Endothelial cell of umbilical vein (primary cell): ENCODE measurements around the gene C10orf71. TPM values are rescaled to one million over a fixed set of nuclear protein-coding genes. Genes with fewer than 3 reads are reported as not detected.

Experiments used
- BruUV-seq: library from RNA; stranded (reverse); fragments of 400-500 nt; replicated peaks from 2 replicates; lab custom pipeline; 2021; lab: Mats Ljungman, UMichigan
- CTCF ChIA-PET: fragments of 300-600, 350-600 bp; sonication (Branson Sonifier 250); formaldehyde crosslinking; loops from one replicate; lab custom pipeline; 2021; ENCODE audit warnings: antibody characterized with exemption, inconsistent platforms; lab: Charles Lee
- POLR2A ChIA-PET: fragments of 300-600, 350-600 bp; sonication (Branson Sonifier 250); formaldehyde crosslinking; loops from one replicate; lab custom pipeline; 2021; ENCODE audit warnings: antibody characterized with exemption, inconsistent platforms; lab: Charles Lee
- DNase-seq: peaks from one replicate; pipeline ENCODE4 v3.0.0-alpha.2; 2011; ENCODE audit warnings: low read depth, low spot score
- FAIRE-seq: peaks from 2 replicates; lab custom pipeline; 2011; peaks lifted over from hg19 to GRCh38; lab: Jason Lieb, UNC
- H2AFZ ChIP-seq: 2 replicates; pipeline ENCODE4 v1.6.0; 2012; ENCODE audit warnings: low read depth, low read length, control low read depth, inconsistent platforms
- H3K27ac ChIP-seq: 2 replicates; pipeline ENCODE4 v1.5.1; 2011; ENCODE audit warnings: low read depth, mild to moderate bottlenecking, control low read depth, low read length, moderate library complexity; ENCODE audit not compliant: insufficient read depth
- H3K27me3 ChIP-seq, 2 experiments: 2 replicates each; pipeline versions ENCODE4 v1.6.0 to v1.6.1; 2011; ENCODE audit warnings: low read length in 2 of 2, mixed read lengths in 1 of 2; ENCODE audit not compliant: control insufficient read depth in 2 of 2, insufficient read depth in 2 of 2
- H3K36me3 ChIP-seq, 2 experiments: 2 replicates in 1 of 2; 3 replicates in 1 of 2; pipeline ENCODE4 v1.5.1; 2011; ENCODE audit warnings: low read length in 2 of 2, mild to moderate bottlenecking in 1 of 2, moderate library complexity in 1 of 2; ENCODE audit not compliant: control insufficient read depth in 2 of 2, insufficient read depth in 2 of 2; ENCODE audit errors: extremely low read depth in 1 of 2
- H3K4me1 ChIP-seq: 3 replicates; pipeline ENCODE4 v1.5.1; 2011; ENCODE audit warnings: mild to moderate bottlenecking, low read length; ENCODE audit not compliant: control insufficient read depth, insufficient read depth; ENCODE audit errors: extremely low read depth
- H3K4me2 ChIP-seq: 2 replicates; pipeline ENCODE4 v1.6.1; 2011; ENCODE audit warnings: low read length, control low read depth, mixed read lengths; ENCODE audit not compliant: insufficient read depth
- H3K4me3 ChIP-seq, 3 experiments: fragments of 200-600 bp in 1 of 3; sonication (generic), shearing (Covaris generic) in 1 of 3; replicated peaks in 1 of 3; 2 replicates each; pipeline ENCODE4 v1.5.1; 2011 to 2016; ENCODE audit warnings: control low read depth in 3 of 3, low read length in 3 of 3, mild to moderate bottlenecking in 2 of 3, inconsistent platforms in 1 of 3, low read depth in 1 of 3, moderate library complexity in 1 of 3; ENCODE audit not compliant: insufficient read depth in 1 of 3
- H3K79me2 ChIP-seq: 2 replicates; pipeline ENCODE4 v1.6.0; 2012; ENCODE audit warnings: low read length, inconsistent platforms; ENCODE audit not compliant: control insufficient read depth, insufficient read depth
- H3K9ac ChIP-seq: replicated peaks from 2 replicates; pipeline ENCODE3; 2011; ENCODE audit warnings: low read length, control low read depth; ENCODE audit not compliant: insufficient read depth; ENCODE audit errors: extremely low read depth
- H3K9me1 ChIP-seq: replicated peaks from 3 replicates; pipeline ENCODE4 v1.6.0; 2011; ENCODE audit warnings: mild to moderate bottlenecking, low read length; ENCODE audit not compliant: control insufficient read depth, insufficient read depth; ENCODE audit errors: extremely low read depth
- H3K9me3 ChIP-seq: replicated peaks from 2 replicates; pipeline ENCODE4 v1.5.1; 2012; ENCODE audit warnings: low read length, inconsistent platforms; ENCODE audit not compliant: control insufficient read depth, insufficient read depth
- H4K20me1 ChIP-seq: replicated peaks from 2 replicates; pipeline ENCODE3; 2011; ENCODE audit warnings: mild to moderate bottlenecking, low read length; ENCODE audit not compliant: control insufficient read depth, insufficient read depth; ENCODE audit errors: extremely low read depth
- EZH2 ChIP-seq: IDR thresholded peaks from 2 replicates; pipeline ENCODE4 v1.6.1; 2012; ENCODE audit warnings: borderline replicate concordance, low read depth, mild to moderate bottlenecking, moderate library complexity, low read length, inconsistent platforms; ENCODE audit not compliant: severe bottlenecking
- FOS ChIP-seq: IDR thresholded peaks from 2 replicates; pipeline ENCODE4 v1.6.1; 2011; ENCODE audit warnings: mild to moderate bottlenecking, low read length, moderate library complexity, borderline replicate concordance; ENCODE audit not compliant: insufficient read depth
- GATA2 ChIP-seq: IDR thresholded peaks from 2 replicates; pipeline ENCODE4 v1.7.0; 2011; ENCODE audit warnings: low read depth, mild to moderate bottlenecking, moderate library complexity, mixed read lengths, low read length; ENCODE audit not compliant: insufficient read length, insufficient read depth
- JUN ChIP-seq: IDR thresholded peaks from 2 replicates; pipeline ENCODE4 v1.6.1; 2011; ENCODE audit warnings: borderline replicate concordance, low read depth; ENCODE audit not compliant: insufficient read length, insufficient read depth
- MAX ChIP-seq: IDR thresholded peaks from 2 replicates; pipeline ENCODE4 v1.6.1; 2011; ENCODE audit not compliant: insufficient read depth, insufficient read length
- MYC ChIP-seq: IDR thresholded peaks from one replicate; pipeline ENCODE4 v1.6.1; 2011; ENCODE audit warnings: mild to moderate bottlenecking, low read depth, low read length
- POLR2A ChIP-seq: IDR thresholded peaks from 2 replicates; pipeline ENCODE4 v1.6.1; 2012; ENCODE audit warnings: low read depth, mild to moderate bottlenecking, control low read depth, low read length
- POLR2AphosphoS5 ChIP-seq: IDR thresholded peaks from 2 replicates; pipeline ENCODE4 v1.6.1; 2012; ENCODE audit warnings: low read depth, mild to moderate bottlenecking, control low read depth, low read length, moderate library complexity; ENCODE audit not compliant: insufficient read depth
- dilution Hi-C: fragments of 300-500 bp; cut with MboI; formaldehyde crosslinking; loops from one replicate; pipeline ENCODE4 v1.15.0; 2019; ENCODE audit warnings: low sequenced_read_pairs; ENCODE audit not compliant: extremely low pct_ligation_motif_present
- intact Hi-C: fragments of 100-400 bp; cut with micrococcal nuclease; formaldehyde crosslinking; loops from one replicate; pipeline ENCODE4 v1.10.0; 2022
- polyA plus RNA-seq, 4 experiments: library from polyadenylated mRNA; depleted of rRNA in 3 of 4; stranded (reverse) in 3 of 4; unstranded in 1 of 4; fragments of >200 nt; gene quantifications; 2 replicates each; pipeline versions ENCODE4 v1.2.1 to v1.2.3, GENCODE V29; 2011 to 2012; ENCODE audit warnings: missing spikeins in 1 of 4
- total RNA-seq: library from RNA; stranded (reverse); gene quantifications from 2 replicates; pipeline ENCODE4 v1.2.3, GENCODE V29; 2021
- TF ChIP-seq, protein P1 (sequence below), 2 donors: IDR thresholded peaks; 1 replicate in 1 of 2; 2 replicates in 1 of 2; pipeline ENCODE4 v1.5.1; 2011; ENCODE audit warnings: low read length in 2 of 2, mild to moderate bottlenecking in 2 of 2, moderate library complexity in 2 of 2, control low read depth in 1 of 2, inconsistent platforms in 1 of 2, low read depth in 1 of 2; ENCODE audit not compliant: insufficient read depth in 1 of 2; ENCODE audit errors: extremely low read depth in 1 of 2

The C10orf71 gene
- total and polyA plus RNA-seq, 2 donors (not counting 3 experiments of a cell fraction or from before 2014, with no cell fraction given), result not detected

- H3K4me3 ChIP-seq, result no peak overlapping the region
- H3K27ac ChIP-seq, result no peak overlapping the region
- no peaks in the 10 kb centered on the region for H3K36me3 ChIP-seq
- H4K20me1 ChIP-seq, result no peaks in the 10 kb centered on the region
- no TSS peak for BruUV-seq
- H3K9me3 ChIP-seq, result no peaks in the 10 kb centered on the region
- intact Hi-C loops (no loop called here), dilution Hi-C loops (no loop called here)
- no peaks in the 10 kb centered on the region for H3K9me1 ChIP-seq
- no peaks in the 10 kb centered on the region for H3K27me3 ChIP-seq
- no peak overlapping the region for H3K9ac ChIP-seq
- TF ChIP-seq POLR2AphosphoS5, result no peak
- no peak for TF ChIP-seq MYC
- no peak for TF ChIP-seq POLR2A
- TF ChIP-seq, protein P1, sequence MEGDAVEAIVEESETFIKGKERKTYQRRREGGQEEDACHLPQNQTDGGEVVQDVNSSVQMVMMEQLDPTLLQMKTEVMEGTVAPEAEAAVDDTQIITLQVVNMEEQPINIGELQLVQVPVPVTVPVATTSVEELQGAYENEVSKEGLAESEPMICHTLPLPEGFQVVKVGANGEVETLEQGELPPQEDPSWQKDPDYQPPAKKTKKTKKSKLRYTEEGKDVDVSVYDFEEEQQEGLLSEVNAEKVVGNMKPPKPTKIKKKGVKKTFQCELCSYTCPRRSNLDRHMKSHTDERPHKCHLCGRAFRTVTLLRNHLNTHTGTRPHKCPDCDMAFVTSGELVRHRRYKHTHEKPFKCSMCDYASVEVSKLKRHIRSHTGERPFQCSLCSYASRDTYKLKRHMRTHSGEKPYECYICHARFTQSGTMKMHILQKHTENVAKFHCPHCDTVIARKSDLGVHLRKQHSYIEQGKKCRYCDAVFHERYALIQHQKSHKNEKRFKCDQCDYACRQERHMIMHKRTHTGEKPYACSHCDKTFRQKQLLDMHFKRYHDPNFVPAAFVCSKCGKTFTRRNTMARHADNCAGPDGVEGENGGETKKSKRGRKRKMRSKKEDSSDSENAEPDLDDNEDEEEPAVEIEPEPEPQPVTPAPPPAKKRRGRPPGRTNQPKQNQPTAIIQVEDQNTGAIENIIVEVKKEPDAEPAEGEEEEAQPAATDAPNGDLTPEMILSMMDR (IDR thresholded peaks at IDR 0.05; ENCODE audit: extremely low read depth in 1 of 2, insufficient read depth in 1 of 2, low read depth in 1 of 2, low read length in 2 of 2), result no peak
- no peak overlapping the region for H2AFZ ChIP-seq
- H3K4me1 ChIP-seq, result no peaks in the 10 kb centered on the region
- POLR2A ChIA-PET, result no interaction called here
- CTCF ChIA-PET, result no interaction called here
- no peak overlapping the region for H3K4me2 ChIP-seq
- no peak for FAIRE-seq
- DNase-seq, result no peak
- no peaks in the 10 kb centered on the region for H3K79me2 ChIP-seq
These were observed 46.5 kb upstream of the C10orf71 start for GRCh38 chr10:49252313-49253034.

DNA sequence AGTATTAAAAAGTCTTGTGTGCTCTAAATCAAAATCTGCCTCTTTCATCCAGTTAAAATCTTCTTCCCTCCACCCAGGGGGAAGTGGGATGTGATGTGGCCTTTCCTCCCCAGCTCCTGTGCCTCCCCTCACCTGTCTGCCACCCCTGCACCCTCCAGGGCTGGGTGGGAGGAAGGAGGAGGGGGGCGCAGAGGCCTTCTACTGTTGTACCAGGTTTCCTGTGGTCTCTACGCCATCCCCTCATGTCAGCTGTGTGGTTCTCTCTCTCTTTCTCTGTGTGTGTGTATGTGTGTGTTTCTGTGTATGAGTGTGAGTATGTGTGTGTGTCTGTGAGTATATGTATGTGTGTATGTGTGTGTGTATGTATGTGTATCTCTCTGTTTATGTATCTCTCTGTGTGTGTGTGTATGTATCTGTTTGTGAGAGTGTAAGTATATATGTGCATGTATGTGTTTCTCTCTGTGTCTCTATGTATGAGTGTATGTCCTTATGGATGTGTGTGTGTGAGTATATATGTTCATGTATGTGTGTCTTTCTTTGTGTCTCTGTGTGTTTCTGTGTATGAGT lies 45.5 kb upstream of the C10orf71 start:
- Histone ChIP-seq H3K4me3 (no peak overlapping the region), H3K36me3 (no peaks in the 10 kb centered on the region), H3K79me2 (no peaks in the 10 kb centered on the region), H3K9me3 (no peaks in the 10 kb centered on the region), H3K27me3 (no peaks in the 10 kb centered on the region), H2AFZ (no peak overlapping the region), H4K20me1 (no peaks in the 10 kb centered on the region), H3K4me2 (no peak overlapping the region), H3K27ac (no peak overlapping the region), H3K4me1 (no peaks in the 10 kb centered on the region), H3K9ac (no peak overlapping the region), H3K9me1 (no peaks in the 10 kb centered on the region)
- FAIRE-seq (no peak), DNase-seq (no peak)
- dilution Hi-C loops, result no loop called here
- no TSS peak for BruUV-seq
- ChIA-PET CTCF (no interaction called here), POLR2A (no interaction called here)
- TF ChIP-seq JUN, result no peak
- TF ChIP-seq EZH2, result no peak
- no peak for TF ChIP-seq MYC
- TF ChIP-seq POLR2A, result no peak
- TF ChIP-seq, protein P1 (IDR thresholded peaks at IDR 0.05; ENCODE audit: extremely low read depth in 1 of 2, insufficient read depth in 1 of 2, low read depth in 1 of 2, low read length in 2 of 2), result no peak
- no peak for TF ChIP-seq POLR2AphosphoS5
- TF ChIP-seq MAX, result no peak
- TF ChIP-seq FOS, result no peak
- TF ChIP-seq GATA2, result no peak
- intact Hi-C loops, result no loop called here
